ENCODE measurements around the gene GPX6. TPM values are rescaled to one million over a fixed set of nuclear protein-coding genes. Genes with fewer than 3 reads are reported as not detected.
"Not testable (repeated sequence)": the region's sequence is repeated elsewhere in the genome, so short reads cannot be mapped to it uniquely, and the experiment has no call there.

The GPX6 gene
- total and polyA plus RNA-seq, 5 experiments from 2014 or later, result not detected

DNA sequence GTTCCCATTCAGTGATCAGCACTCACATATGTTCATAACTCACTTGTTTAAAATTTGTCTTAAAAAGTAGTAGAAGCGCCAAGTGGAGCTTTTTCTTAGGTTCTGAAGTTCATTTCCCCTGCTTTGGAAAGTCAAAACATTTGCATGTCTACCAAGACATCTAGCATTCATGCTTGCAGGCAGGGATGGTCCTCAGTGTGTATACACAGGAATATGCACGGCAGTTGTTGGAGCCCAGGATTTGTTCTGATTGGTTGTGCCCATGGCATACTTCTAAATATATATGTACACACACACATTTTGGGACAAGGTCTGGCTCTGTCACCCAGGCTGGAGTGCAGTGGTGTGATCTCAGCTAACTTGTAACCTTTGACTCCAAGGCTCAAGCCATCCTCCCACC is 2.4 kb upstream of the GPX6 start:
- Mint-ChIP-seq H3K27ac (no peak overlapping the region), H3K9me3 (no peaks in the 10 kb centered on the region), H3K27me3 (peaks cover 7 to 41% (median 29%) of the 10 kb centered on the region in 5 donors), H3K36me3 (no peaks in the 10 kb centered on the region), H3K4me1 (peaks cover 8 to 9% (median 8%) of the 10 kb centered on the region in 4 donors), H3K4me3 (no peak overlapping the region)
- POLR2A ChIA-PET, result no interaction called here
- DNase-seq (no peak), ATAC-seq (no peak)

GRCh38 chr6:28512387-28512786 is 3.2 kb downstream of the GPX6 start:
- H3K4me1 Mint-ChIP-seq, POLR2A ChIA-PET, H3K9me3 Mint-ChIP-seq, DNase-seq, H3K4me3 Mint-ChIP-seq, H3K27ac Mint-ChIP-seq, H3K36me3 Mint-ChIP-seq, ATAC-seq: not testable (repeated sequence)
- H3K27me3 Mint-ChIP-seq, result peaks cover 4 to 39% (median 17%) of the 10 kb centered on the region in 5 donors

GRCh38 chr6:28511628-28512300 is 3.8 kb downstream of the GPX6 start:
- Mint-ChIP-seq H3K4me1 (peaks cover 6 to 11% (median 9%) of the 10 kb centered on the region in 4 donors), H3K27me3 (peaks cover 2 to 35% (median 18%) of the 10 kb centered on the region in 5 donors), H3K9me3 (no peaks in the 10 kb centered on the region), H3K27ac (no peak overlapping the region), H3K36me3 (no peaks in the 10 kb centered on the region), H3K4me3 (no peak overlapping the region)
- DNase-seq (no peak), ATAC-seq (no peak)
- POLR2A ChIA-PET, result no interaction called here

DNA sequence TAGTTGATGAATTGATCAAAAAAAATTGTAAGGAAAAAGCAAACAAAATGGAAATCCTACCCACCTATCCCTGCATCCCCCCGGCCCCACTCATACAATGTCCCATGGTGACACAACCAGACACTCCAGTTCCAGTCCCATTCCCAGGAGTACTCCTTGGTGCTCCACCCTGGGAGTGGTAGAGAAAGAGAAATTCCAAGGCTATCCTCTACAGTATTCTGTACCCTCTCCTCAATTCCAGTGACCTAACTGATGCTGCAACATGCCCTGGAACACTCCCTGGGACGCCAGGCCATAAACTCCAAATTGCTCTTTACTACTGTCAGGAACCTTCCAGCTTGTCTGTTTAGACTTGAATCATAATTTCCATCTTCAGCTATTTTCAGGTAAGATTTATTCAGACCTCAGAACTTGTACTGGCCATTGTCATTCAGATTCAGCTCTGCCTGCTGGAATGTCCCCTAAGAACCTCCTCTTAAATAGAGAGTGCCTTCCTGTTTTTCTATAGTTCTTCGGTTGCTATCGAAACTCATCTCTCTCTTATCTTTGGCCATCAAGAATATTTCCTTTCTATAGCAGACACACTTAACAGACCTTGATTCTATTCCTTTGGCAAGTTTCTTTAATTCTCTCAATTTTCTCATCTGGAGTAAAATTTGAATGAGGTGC is 8.7 kb downstream of the GPX6 start:
- peak; percentile 67 to 78 for ATAC-seq
- peak overlapping the region in 9 of 10 donors; percentile 1 to 89 (median 35) for H3K27ac Mint-ChIP-seq
- peaks cover 7 to 15% (median 11%) of the 10 kb centered on the region in 4 donors for H3K4me1 Mint-ChIP-seq
- no peaks in the 10 kb centered on the region for H3K9me3 Mint-ChIP-seq
- peak in 1 of 10 donors; percentile 15 for DNase-seq
- H3K4me3 Mint-ChIP-seq, result peak overlapping the region in 8 of 10 donors; percentile 20 to 63 (median 35)
- POLR2A ChIA-PET, result no interaction called here
- peaks cover 0 to 29% (median 9%) of the 10 kb centered on the region in 5 donors for H3K27me3 Mint-ChIP-seq
- H3K36me3 Mint-ChIP-seq, result no peaks in the 10 kb centered on the region

- Mint-ChIP-seq H3K4me3 (no peak overlapping the region), H3K4me1 (peaks cover 7 to 15% (median 11%) of the 10 kb centered on the region in 4 donors), H3K36me3 (no peaks in the 10 kb centered on the region), H3K9me3 (no peaks in the 10 kb centered on the region), H3K27me3 (peaks cover 0 to 26% (median 9%) of the 10 kb centered on the region in 5 donors), H3K27ac (no peak overlapping the region)
- no peak for ATAC-seq
- no peak for DNase-seq
- POLR2A ChIA-PET, result no interaction called here
Measured at GRCh38 chr6:28505733-28506132, 9.9 kb downstream of the GPX6 start.

GRCh38 chr6:28502709-28503305 is 12.8 kb downstream of the GPX6 start:
- peaks cover 5 to 15% (median 11%) of the 10 kb centered on the region in 4 donors for H3K4me1 Mint-ChIP-seq
- DNase-seq, H3K27ac Mint-ChIP-seq, H3K4me3 Mint-ChIP-seq, H3K36me3 Mint-ChIP-seq, ATAC-seq, POLR2A ChIA-PET, H3K9me3 Mint-ChIP-seq: not testable (repeated sequence)
- peaks cover 0 to 26% (median 6%) of the 10 kb centered on the region in 5 donors for H3K27me3 Mint-ChIP-seq

DNA sequence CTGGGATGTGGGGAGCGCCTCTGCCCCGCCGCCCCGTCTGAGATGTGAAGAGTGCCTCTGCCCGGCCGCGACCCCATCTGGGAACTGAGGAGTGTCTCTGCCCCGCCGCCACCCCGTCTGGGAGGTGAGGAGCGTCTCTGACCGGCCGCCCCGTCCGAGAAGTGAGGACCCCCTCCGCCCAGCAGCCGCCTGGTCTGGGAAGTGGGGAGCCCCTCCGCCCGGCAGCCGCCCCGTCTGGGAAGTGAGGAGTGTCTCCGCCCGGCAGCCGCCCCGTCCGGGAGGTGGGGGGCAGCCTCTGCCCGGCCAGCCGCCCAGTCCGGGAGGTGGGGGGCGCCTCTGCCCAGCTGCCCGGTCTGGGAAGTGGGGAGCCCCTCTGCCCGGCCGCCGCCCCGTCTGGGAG is 13.5 kb downstream of the GPX6 start:
- H3K4me3 Mint-ChIP-seq, H3K4me1 Mint-ChIP-seq, H3K27ac Mint-ChIP-seq, POLR2A ChIA-PET, H3K36me3 Mint-ChIP-seq, DNase-seq, ATAC-seq, H3K9me3 Mint-ChIP-seq: not testable (repeated sequence)
- peaks cover 0 to 25% (median 6%) of the 10 kb centered on the region in 5 donors for H3K27me3 Mint-ChIP-seq

DNA sequence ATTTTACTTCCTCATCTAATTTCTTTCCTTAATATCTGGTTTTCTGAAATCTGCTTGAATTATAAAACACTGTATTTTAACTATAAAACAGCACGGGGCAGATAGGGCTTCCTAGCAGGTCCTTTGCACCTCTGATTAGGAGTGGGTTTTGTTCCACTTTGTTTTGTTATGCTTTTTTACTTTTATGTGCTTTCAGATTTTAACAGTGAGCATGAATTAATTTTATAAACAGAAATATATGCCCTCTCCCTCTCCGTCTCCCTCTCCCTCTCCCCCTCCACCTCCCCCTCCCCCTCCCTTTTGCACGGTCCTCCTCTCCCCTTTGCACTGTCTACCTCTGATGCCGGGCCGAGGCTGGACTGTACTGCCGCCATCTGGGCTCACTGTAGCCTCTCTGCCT is 14.3 kb downstream of the GPX6 start:
- no peak overlapping the region for H3K4me3 Mint-ChIP-seq
- H3K27ac Mint-ChIP-seq, result no peak overlapping the region
- ATAC-seq, result no peak
- POLR2A ChIA-PET, result no interaction called here
- no peak for DNase-seq
- peaks cover 0 to 23% (median 10%) of the 10 kb centered on the region in 5 donors for H3K27me3 Mint-ChIP-seq
- no peaks in the 10 kb centered on the region for H3K9me3 Mint-ChIP-seq
- H3K4me1 Mint-ChIP-seq, result peaks cover 0 to 2% (median under 1%) of the 10 kb centered on the region in 4 donors
- H3K36me3 Mint-ChIP-seq, result no peaks in the 10 kb centered on the region

DNA sequence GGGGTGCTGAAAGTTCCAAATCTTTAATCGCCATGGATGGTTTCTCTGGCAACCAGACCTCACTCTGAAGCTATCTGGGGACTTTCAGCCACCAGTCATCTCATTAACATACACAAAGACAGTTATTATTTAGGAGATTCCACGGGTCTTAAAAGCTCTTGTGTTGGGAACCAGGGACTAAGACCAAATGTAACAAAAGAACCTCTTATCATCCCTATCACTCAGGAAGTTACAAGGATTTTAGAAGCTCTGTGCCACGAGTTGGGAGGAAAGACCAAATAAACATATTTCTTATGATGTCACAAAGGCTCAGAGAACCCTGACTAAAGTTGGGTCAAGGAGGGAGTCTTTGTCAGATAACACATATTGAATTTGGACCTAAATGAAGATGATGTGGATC is 17.7 kb downstream of the GPX6 start:
- H3K27me3 Mint-ChIP-seq, result peaks cover 10 to 24% (median 11%) of the 10 kb centered on the region in 5 donors
- H3K4me1 Mint-ChIP-seq, result no peaks in the 10 kb centered on the region
- no peaks in the 10 kb centered on the region for H3K36me3 Mint-ChIP-seq
- no peak for ATAC-seq
- DNase-seq, result no peak
- POLR2A ChIA-PET, result no interaction called here
- H3K27ac Mint-ChIP-seq, result peak overlapping the region in 2 of 10 donors; percentile 41 to 48
- no peak overlapping the region for H3K4me3 Mint-ChIP-seq
- no peaks in the 10 kb centered on the region for H3K9me3 Mint-ChIP-seq

DNA sequence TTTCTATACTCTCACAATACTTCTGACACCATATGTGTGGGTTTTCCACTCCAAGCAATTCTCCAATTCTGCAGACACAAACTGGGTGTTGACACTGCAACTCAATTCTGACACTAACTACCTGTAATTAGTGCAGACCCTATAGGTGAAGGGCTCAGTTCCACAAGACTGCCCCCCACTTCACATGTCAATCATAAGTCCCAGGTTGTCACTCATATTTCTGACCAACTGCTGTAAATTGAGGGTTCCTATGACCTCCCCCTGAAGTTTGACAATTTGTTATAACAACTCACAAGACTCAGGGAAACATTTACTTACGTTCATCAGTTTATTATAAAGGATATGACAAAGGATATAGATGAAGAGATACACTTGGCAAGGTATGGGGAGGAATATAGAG is 18.3 kb downstream of the GPX6 start:
- Mint-ChIP-seq H3K4me1 (no peaks in the 10 kb centered on the region), H3K4me3 (no peak overlapping the region), H3K27me3 (peaks cover 10 to 27% (median 16%) of the 10 kb centered on the region in 5 donors), H3K9me3 (no peaks in the 10 kb centered on the region), H3K36me3 (no peaks in the 10 kb centered on the region), H3K27ac (no peak overlapping the region)
- POLR2A ChIA-PET, result no interaction called here
- ATAC-seq (no peak), DNase-seq (no peak)

DNA sequence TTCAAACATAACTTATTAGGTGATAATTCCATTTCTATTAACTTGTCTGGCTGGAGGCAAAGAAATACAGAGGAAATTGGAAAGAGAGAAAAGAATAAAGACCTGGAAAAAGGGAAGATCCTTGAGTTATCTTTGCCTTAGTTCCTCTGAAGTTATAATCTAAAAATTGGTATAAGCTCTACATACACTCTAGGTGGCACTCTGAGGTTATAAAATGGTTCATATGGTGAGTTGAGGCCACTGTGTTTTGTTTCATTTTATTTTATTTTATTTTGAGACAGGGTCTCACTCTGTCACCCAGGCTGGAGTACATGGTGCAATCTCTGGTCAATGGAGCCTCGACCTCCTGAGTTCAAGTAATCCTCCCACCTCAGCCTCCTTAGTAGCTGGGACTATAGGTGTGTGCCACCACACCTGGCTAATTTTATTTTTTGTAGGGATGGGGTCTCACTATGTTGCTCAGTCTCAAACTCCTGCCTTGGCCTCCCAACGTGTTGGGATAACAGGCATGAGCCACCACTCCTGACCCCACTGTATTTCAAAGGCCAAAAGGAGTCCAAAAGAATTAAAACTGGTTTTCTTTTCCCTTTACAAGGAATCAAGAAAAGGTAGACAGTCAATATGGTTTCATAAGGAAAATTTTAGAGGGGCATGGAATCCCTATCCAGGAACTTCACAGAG is 19.4 kb downstream of the GPX6 start:
- Mint-ChIP-seq H3K27me3 (peaks cover 17 to 36% (median 26%) of the 10 kb centered on the region in 5 donors), H3K4me3 (no peak overlapping the region)

DNA sequence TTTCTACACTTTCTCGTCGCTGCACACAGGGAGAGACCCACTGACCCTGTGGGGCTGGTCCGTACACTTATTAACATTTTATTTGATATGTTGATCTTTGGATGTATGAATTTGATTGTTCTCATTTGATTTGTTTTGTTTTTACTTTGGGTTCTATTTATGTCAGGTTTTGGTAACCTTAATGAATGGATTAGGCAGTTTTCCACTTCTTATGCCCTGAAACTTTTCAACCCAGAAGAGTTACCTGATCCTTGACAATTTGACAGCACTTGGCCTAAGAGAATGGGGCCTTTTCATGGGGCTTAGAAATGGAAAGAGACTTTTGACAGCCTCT is 23.6 kb downstream of the GPX6 start:
- Mint-ChIP-seq H3K27ac (peak overlapping the region in 2 of 10 donors; percentile 2 to 28), H3K27me3 (peaks cover 25 to 64% (median 37%) of the 10 kb centered on the region in 5 donors), H3K9me3 (peaks cover 0 to 4% (median 0%) of the 10 kb centered on the region in 9 donors), H3K4me1 (peaks cover 17 to 27% (median 22%) of the 10 kb centered on the region in 4 donors), H3K36me3 (no peaks in the 10 kb centered on the region), H3K4me3 (no peak overlapping the region)
- POLR2A ChIA-PET, result no interaction called here
- ATAC-seq, result no peak
- no peak for DNase-seq

More for the DNA sequence above, 19.4 kb downstream of the GPX6 start:
- Mint-ChIP-seq H3K9me3 (peaks cover 0 to 4% (median 0%) of the 10 kb centered on the region in 9 donors), H3K27ac (no peak overlapping the region), H3K4me1 (peaks cover 2 to 6% (median 5%) of the 10 kb centered on the region in 4 donors), H3K36me3 (no peaks in the 10 kb centered on the region)
- ATAC-seq (no peak), DNase-seq (peak in 1 of 10 donors; percentile 25)
- POLR2A ChIA-PET, result no interaction called here

Measured in naive thymus-derived CD8-positive, alpha-beta T cell (primary cell).